OCI-LY1 (cell line): ENCODE data around the gene MUC20.
"Not testable (repeated sequence)": the region's sequence is repeated elsewhere in the genome, so short reads cannot be mapped to it uniquely, and the experiment has no call there.

Experiments used
- H2AFZ ChIP-seq: fragments of 200-600 bp; sonication (generic), shearing (Covaris generic); 2 replicates; pipeline ENCODE4 v1.6.0; 2014; ENCODE audit warnings: antibody characterized with exemption, mild to moderate bottlenecking, low read length
- H3F3A ChIP-seq: fragments of 200-600 bp; sonication (generic), shearing (Covaris generic); 2 replicates; pipeline ENCODE4 v1.6.0; 2014; ENCODE audit warnings: mild to moderate bottlenecking, antibody characterized with exemption, low read length, moderate library complexity; ENCODE audit not compliant: insufficient read depth
- H3K27ac ChIP-seq: fragments of 200-600 bp; sonication (generic); 2 replicates; pipeline ENCODE4 v1.5.1; 2014; ENCODE audit warnings: low read length, mixed run types, mild to moderate bottlenecking, low read depth; ENCODE audit not compliant: poor library complexity, severe bottlenecking
- H3K27me3 ChIP-seq: fragments of 200-600 bp; sonication (generic); 2 replicates; pipeline ENCODE4 v1.6.0; 2014; ENCODE audit warnings: antibody characterized with exemption, mild to moderate bottlenecking, low read length, moderate library complexity; ENCODE audit not compliant: insufficient read depth
- H3K36me3 ChIP-seq: fragments of 200-600 bp; sonication (generic); 2 replicates; pipeline ENCODE4 v1.6.1; 2014; ENCODE audit warnings: mild to moderate bottlenecking, antibody characterized with exemption, low read length, moderate library complexity, mixed read lengths; ENCODE audit not compliant: insufficient read depth
- H3K4me1 ChIP-seq: fragments of 200-600 bp; sonication (generic); 2 replicates; pipeline ENCODE4 v1.5.1; 2014; ENCODE audit warnings: mild to moderate bottlenecking, low read length, moderate library complexity; ENCODE audit not compliant: insufficient read depth, severe bottlenecking
- H3K4me2 ChIP-seq: fragments of 200-600 bp; sonication (generic), shearing (Covaris generic); 2 replicates; pipeline ENCODE4 v1.6.1; 2014; ENCODE audit warnings: low read length
- H3K4me3 ChIP-seq: fragments of 200-600 bp; sonication (generic); 2 replicates; pipeline ENCODE4 v1.5.1; 2014; ENCODE audit warnings: low read length, low read depth, mild to moderate bottlenecking, mixed read lengths; ENCODE audit not compliant: poor library complexity, severe bottlenecking
- H3K79me2 ChIP-seq: fragments of 200-600 bp; shearing (Covaris generic); 2 replicates; pipeline ENCODE4 v1.6.1; 2016; ENCODE audit warnings: mixed run types, low read length, mixed read lengths; ENCODE audit not compliant: insufficient read depth
- H3K9ac ChIP-seq: fragments of 200-600 bp; sonication (generic), shearing (Covaris generic); 2 replicates; pipeline ENCODE4 v1.6.1; 2014; ENCODE audit warnings: mild to moderate bottlenecking, low read length, mixed read lengths
- H3K9me2 ChIP-seq: fragments of 200-600 bp; sonication (generic), shearing (Covaris generic); 2 replicates; pipeline ENCODE4 v1.6.1; 2014; ENCODE audit warnings: low read depth, mild to moderate bottlenecking, low read length, mixed read lengths
- H3K9me3 ChIP-seq: fragments of 200-600 bp; shearing (Covaris generic); 2 replicates; pipeline ENCODE4 v1.6.1; 2014; ENCODE audit warnings: low read length, mixed read lengths
- H4K20me1 ChIP-seq: fragments of 200-600 bp; sonication (generic), shearing (Covaris generic); 2 replicates; pipeline ENCODE4 v1.6.0; 2016; ENCODE audit warnings: mild to moderate bottlenecking, low read length; ENCODE audit not compliant: insufficient read depth
- EZH2 ChIP-seq: fragments of 200-600 bp; sonication (generic), shearing (Covaris generic); IDR thresholded peaks from 2 replicates; pipeline ENCODE4 v1.8.0; 2017; ENCODE audit warnings: borderline replicate concordance, mixed run types, mild to moderate bottlenecking, antibody characterized with exemption, low read length, moderate library complexity, mixed read lengths
- TF ChIP-seq, protein P1 (sequence below): fragments of 200-600 bp; sonication (generic), shearing (Covaris generic); IDR thresholded peaks from 2 replicates; pipeline ENCODE4 v1.5.1; 2017; ENCODE audit warnings: mild to moderate bottlenecking, antibody characterized with exemption, low read length, moderate library complexity, mixed read lengths

MUC20 gene

DNA sequence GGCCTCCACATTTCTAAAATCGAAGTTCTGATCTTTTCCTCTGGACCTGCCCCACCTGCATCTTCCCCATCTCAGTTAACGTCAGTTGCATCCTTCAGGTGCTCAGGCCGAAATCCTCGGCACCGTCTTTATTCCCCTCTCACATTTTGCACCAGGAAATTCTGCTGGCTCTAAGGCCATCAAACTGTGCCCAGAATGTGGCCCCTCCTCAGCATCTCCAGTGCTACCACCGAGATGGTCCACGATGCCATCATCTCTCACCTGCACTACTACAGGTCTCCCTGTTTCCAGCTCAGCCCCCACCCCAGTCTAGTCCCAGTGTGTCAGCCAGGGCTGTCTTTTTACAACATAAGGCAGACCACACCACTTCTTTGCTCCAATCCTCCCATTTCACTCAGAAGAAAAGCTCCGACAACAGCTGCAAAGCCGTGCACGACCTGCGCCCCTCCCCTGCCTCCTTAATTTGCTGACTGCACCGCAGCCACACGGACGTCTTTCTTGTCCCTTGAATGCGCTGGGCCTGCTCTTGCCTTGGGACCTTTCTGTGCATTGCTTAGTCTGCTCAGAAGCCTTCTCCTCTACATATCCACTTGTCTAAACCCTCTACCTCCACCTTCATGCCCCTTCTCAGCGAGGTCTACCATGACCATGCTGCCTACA is 14.4 kb downstream of the MUC20 start:
- no peaks in the 10 kb centered on the region for H3F3A ChIP-seq
- no peaks in the 10 kb centered on the region for H3K4me1 ChIP-seq
- H3K4me2 ChIP-seq, result no peak overlapping the region
- H4K20me1 ChIP-seq, result no peaks in the 10 kb centered on the region
- no peaks in the 10 kb centered on the region for H3K9me3 ChIP-seq
- no peak overlapping the region for H3K9ac ChIP-seq
- H2AFZ ChIP-seq, result no peak overlapping the region
- H3K36me3 ChIP-seq, result no peaks in the 10 kb centered on the region
- no peak for TF ChIP-seq EZH2
- TF ChIP-seq, protein P1, sequence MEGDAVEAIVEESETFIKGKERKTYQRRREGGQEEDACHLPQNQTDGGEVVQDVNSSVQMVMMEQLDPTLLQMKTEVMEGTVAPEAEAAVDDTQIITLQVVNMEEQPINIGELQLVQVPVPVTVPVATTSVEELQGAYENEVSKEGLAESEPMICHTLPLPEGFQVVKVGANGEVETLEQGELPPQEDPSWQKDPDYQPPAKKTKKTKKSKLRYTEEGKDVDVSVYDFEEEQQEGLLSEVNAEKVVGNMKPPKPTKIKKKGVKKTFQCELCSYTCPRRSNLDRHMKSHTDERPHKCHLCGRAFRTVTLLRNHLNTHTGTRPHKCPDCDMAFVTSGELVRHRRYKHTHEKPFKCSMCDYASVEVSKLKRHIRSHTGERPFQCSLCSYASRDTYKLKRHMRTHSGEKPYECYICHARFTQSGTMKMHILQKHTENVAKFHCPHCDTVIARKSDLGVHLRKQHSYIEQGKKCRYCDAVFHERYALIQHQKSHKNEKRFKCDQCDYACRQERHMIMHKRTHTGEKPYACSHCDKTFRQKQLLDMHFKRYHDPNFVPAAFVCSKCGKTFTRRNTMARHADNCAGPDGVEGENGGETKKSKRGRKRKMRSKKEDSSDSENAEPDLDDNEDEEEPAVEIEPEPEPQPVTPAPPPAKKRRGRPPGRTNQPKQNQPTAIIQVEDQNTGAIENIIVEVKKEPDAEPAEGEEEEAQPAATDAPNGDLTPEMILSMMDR, result no peak
- H3K4me3 ChIP-seq, result no peak overlapping the region
- no peak overlapping the region for H3K27ac ChIP-seq
- peaks cover 21% of the 10 kb centered on the region for H3K27me3 ChIP-seq
- no peaks in the 10 kb centered on the region for H3K79me2 ChIP-seq
- no peaks in the 10 kb centered on the region for H3K9me2 ChIP-seq

DNA sequence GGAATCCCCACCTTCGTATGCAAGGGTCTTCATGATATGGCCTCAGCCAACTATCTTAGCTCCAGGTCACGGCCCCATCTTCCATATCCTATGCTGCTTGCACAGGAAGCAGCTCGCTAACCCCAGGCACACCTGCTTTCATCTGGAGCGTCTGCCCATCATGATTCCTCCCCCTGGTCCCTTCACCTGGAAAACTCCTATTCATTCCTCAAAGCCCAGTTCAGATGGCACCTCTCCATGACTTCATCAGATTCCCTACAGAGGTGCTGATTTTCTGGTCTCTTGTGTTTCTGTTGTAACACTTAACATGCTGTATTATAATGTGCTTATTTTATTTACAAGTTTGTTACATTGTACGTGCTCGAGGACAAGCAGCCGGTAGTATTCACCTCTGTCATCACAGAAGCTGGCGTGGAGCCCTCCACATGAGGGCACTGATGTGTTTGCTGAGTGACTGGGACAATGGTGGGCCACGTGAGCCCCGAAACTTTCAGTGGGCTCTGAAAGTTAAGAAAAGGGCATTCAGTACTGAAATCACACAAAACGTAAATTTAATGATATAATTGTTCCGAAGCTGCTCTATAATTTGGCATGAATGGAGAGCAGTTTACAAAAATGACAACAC is 16.2 kb downstream of the MUC20 start:
- H3K4me1 ChIP-seq, result no peaks in the 10 kb centered on the region
- peaks cover 22% of the 10 kb centered on the region for H3K27me3 ChIP-seq
- no peaks in the 10 kb centered on the region for H4K20me1 ChIP-seq
- TF ChIP-seq EZH2, result no peak
- TF ChIP-seq, protein P1, result peak; percentile 28; the same call in 1 of the 2 replicates
- H3K9ac ChIP-seq, result no peak overlapping the region
- H2AFZ ChIP-seq, result no peak overlapping the region
- H3K79me2 ChIP-seq, result no peaks in the 10 kb centered on the region
- H3K9me3 ChIP-seq, result no peaks in the 10 kb centered on the region
- no peak overlapping the region for H3K27ac ChIP-seq
- H3F3A ChIP-seq, result no peaks in the 10 kb centered on the region
- no peak overlapping the region for H3K4me2 ChIP-seq
- no peaks in the 10 kb centered on the region for H3K9me2 ChIP-seq
- H3K36me3 ChIP-seq, result no peaks in the 10 kb centered on the region
- H3K4me3 ChIP-seq, result no peak overlapping the region

DNA sequence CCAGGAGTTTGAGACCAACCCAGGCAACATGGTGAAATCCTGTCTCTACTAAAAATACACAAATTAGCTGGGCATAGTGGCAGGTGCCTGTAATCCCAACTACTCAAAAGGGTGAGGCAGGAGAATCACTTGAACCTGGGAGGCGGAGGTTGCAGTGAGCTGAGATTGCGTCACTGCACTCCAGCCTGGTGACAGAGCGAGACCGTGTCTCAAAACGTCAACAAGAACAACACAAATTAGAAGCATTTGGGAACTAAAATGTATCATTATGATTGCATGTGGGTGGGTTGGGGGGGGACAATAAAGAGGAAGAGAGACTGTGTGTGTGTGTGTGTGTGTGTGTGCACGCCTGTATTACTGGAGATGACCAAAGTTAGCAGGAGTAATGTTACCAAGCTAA is 17.0 kb downstream of the MUC20 start:
- not testable (repeated sequence) for H3K36me3 ChIP-seq, H3K4me1 ChIP-seq, H3K79me2 ChIP-seq, H3K9ac ChIP-seq, H3K27ac ChIP-seq, H4K20me1 ChIP-seq, H3K4me3 ChIP-seq, H3F3A ChIP-seq, H3K4me2 ChIP-seq, H3K9me3 ChIP-seq, H3K9me2 ChIP-seq, H2AFZ ChIP-seq
- peaks cover 22% of the 10 kb centered on the region for H3K27me3 ChIP-seq
